RPMI8226 (cell line): ENCODE data around the gene IL17C.

Source experiments
- DNase-seq: peaks from one replicate; pipeline ENCODE4 v3.0.0-alpha.2; 2015

The IL17C gene

DNA sequence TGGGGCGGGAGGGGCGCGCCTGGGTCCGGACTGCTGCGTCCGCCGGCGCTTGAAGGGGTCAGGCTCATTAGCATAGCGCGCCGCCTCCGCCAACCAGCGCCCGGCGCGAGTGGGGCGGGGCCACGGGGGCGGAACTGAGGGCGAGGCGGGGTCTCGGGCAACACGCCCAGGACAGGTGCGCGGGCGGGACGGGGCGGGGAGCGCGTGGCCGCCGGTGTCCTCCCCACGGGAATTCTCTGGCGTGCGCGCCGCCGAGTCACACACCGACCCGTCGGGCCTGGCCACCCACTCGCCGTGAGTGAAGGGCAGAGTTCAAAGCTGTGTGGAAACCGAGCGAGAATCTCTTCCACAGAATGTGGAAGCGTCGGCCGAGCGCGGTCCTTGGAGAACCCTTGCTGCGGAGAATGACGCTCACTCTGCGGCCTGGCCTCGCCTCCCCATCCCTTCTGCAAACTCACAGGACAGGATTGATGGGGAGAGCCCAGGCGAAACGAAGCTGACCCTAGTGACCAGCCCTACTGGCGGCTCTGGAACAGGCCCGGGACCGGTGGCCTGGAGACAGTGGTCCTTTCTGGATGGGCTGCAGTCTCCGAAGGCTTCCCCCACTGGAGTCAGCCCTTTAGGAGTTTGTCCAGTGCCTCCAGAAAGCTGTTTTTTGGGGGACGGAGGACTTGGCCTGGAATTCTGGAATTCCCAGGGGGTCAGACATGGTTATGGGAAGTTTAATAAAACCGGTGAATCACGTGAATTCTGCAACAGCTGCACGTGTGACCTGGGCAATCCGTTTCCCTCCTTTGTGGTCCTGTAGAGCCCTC lies 48.3 kb downstream of the IL17C start, which contains the start of gene SNAI3:
Gene SNAI3, minus strand, starts transcription at position 69 of the 815 bp plus-strand sequence. CDS start 101 bp downstream, outside the sequence.
- peak; percentile 90 for DNase-seq

DNA sequence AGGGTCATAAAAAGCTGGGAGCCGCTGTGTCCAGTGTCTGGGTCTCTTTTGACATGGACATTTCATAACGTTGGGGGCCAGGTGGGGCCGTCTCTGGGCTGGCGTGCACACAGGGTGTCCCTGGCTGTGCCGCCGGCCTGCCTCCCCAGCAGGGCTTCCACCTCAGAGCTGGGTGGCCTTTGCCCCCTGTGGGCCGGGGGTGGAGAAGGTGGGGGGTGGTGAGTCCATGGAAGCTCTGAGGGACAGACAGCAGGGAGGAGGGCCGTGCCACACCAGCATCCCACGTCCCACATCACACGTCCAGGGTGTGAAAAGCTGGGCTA lies 48.8 kb downstream of the IL17C start:
- no peak for DNase-seq

GRCh38 chr16:88687676-88688012 lies 49.3 kb downstream of the IL17C start:
- DNase-seq = no peak

DNA sequence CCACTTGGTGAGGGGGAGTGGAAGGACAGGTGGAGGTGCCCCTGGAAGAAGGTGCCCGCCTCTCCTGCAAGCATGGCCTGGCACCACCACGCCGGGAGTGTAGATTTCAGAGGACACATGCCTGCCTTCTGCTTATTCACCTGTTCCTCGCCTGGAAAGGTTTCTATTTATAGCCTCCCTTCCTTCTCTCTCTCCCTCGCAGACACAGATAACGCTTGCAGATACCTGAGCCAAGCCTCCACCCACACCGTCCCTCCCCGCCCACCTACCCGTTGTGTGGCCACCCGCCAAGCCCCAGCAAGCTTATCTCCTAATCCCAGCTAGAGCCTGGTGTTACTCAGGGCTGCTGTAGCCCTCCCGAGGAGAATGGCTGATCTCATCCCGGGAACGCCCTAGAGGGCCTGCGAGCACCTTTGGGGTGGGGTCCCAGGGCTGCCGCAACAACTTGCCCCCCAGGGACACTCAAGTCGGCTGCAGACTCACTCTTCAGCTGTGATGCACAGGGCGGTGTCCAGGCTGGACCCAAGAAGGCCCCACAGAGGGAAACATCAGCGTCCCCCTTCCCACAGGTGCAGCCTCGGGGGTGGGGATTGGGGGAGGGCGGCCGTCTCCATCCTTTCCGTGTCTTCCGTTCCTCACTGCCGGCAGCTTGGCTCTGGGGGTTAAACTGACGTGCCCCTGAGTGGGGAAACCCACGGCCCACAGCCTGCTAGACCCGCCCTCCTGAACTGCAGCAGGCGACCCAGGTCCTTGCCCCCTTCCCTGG lies 49.8 kb downstream of the IL17C start:
- no peak for DNase-seq
